ENCODE results near the gene ZC3H18.

Gene ZC3H18

DNA sequence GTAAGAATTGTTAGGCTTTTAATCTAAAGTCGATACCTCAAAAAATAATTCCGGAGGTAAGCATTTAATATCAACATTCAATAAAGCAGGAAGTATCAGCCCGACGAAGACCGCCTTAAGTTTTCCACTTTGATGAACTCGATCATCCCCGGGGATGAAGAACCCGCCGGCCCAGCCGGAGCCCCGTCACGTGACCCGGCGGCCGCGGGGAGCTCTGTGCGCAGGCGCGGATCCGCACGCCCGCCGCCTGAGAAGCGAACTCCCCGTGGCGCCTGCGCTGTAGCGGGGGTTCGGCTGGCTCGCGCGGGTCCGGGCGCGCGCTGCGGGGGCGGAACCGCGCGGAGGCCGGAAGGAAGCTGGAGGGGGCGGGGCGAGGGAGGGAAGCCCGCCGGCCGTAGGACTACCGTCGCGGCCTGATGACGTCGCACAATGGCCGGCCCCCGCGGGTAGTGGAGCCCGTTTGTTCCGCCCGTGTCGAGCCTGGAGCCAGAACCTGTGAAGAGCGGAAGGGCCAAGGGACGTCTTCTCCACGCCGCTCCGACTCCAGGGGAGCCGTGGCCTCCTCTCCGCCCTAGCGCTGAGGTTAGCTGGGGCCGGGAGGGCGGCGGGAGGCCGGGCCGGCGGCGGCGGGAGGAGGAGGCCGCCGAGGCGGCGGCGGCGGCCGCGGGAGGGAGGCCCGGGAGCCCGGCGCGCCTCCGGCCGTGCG, at the start of gene ZC3H18:
ZC3H18 (plus strand) TSS at position 419 of the 706 bp plus-strand sequence. CDS start 6,721 bp downstream, outside the sequence.
- peak; percentile 98 for DNase-seq

DNA sequence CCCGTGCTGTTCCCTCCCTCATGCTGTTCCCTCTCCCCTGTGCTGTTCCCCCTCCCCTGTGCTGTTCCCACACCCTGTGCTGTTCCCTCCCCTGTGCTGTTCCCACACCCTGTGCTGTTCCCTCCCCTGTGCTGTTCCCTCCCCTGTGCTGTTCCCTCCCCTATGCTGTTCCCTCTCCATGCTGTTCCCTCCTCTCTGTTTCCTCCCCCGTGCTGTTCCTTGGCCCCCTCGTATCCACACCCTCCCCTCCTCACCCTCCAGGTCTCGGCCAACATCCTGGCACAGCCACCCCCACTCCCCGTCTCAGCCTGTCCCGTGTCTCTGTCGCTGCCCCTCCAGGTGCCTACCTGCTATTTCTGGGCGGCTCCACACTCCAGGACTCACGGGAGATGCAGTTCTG, 48.5 kb upstream of the ZC3H18 start:
- DNase-seq: no peak

DNA sequence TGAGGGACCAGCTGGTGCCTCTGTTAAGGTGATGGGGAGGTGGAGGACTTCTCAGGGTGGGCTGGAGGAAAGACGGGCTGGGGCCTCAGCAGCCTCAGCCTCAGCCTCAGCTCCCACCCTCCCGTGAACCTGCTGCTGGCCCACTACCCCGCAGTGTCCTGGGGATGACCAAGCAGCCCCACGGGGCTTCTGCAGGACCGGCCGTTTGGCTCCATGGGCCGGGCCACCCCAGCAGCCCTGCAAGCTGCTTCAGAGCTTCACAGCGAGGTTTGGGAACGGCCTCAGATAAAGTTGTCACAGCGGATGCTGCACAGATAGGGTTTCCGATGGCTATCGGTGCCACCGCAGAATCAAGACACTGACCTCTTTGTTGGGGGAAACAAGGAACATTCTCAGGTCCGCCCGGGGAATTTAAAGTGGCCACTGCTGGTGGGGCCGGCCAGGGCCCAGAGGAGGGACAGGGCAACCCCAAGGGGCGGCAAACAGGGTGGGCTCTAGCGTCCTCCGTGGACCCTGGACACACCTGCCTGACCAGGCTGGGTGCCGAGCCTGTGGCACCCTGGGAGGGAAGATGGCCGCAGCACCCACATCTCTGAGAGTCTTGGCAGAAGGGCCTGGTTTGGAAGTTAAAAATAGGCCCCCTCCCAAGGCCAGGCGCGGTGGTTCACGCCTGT, 47.8 kb upstream of the ZC3H18 start:
- DNase-seq: no peak

DNA sequence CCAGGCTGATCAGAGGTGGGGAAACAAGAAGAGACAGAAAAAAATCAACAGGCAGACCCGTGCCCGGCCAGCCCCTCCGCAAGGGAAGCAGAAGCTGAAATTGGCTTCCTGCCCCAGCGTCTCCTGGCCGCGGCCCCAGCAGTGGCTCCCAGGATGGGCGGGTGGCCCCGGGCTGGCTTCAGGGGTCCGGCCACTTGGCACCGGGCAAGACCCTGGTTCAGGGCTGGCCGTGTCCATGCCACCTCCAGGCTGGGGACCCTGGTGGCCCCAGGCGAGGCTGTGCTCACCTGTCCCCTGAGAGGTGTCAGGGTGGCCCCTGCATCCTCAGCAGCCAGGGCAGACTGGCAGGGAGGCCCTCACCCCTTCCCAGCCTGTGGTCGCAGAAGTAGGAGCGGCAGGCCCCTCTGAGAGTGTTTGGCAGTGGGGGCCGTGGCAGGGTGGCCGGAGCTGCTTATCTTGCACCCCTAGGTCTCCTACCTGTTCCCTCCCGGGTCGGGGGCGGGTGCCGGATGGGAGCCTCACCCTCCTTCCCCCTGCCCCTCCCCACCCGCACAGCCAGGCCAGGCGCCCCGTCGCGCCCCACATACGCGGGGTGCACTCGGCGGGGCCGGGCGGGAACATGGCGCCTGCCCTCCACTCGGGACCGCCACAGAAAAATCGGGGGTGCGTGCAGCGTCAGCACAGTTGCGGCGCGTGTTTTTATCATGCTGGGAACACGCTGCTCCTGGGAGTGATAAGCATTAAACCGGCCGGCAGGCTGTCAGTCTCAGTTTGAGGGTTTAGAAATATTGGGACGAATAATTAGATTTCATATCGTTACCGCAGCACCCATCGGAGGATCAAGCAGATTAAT, 46.7 kb upstream of the ZC3H18 start:
- no peak for DNase-seq

DNA sequence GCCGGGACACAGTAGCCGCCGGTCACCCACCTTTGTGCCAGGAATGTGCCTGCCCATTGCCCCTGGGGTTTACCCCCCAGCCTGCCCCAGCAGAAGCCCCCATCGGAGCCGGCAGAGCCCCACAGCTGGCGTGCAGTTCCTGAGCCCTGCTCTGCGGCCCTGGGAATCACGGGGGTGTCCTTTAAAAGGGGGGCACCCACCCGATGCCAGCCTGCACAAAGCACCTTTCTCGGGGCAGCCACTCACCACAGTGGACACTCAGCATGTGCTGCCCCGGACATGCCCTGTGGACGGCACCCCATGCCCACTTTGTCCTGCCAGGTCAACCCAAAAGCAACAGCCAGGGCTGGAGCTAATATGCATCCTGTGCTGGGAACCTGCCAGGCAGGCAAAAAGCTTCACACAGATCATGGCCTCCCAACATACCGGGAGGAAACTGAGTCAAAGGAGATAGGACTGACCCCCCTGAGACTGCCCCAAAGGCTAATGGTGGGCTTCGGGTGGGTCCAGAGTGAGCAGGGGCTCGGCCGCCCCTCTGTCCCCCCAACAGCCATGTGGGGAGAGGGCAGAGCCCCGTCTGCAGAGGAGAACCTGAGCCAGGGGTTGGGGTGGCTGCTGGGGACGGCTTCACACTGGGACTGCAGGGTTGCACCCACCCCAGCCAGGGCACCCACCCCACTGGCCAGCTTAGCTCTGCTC, 45.8 kb upstream of the ZC3H18 start:
- DNase-seq: no peak

DNA sequence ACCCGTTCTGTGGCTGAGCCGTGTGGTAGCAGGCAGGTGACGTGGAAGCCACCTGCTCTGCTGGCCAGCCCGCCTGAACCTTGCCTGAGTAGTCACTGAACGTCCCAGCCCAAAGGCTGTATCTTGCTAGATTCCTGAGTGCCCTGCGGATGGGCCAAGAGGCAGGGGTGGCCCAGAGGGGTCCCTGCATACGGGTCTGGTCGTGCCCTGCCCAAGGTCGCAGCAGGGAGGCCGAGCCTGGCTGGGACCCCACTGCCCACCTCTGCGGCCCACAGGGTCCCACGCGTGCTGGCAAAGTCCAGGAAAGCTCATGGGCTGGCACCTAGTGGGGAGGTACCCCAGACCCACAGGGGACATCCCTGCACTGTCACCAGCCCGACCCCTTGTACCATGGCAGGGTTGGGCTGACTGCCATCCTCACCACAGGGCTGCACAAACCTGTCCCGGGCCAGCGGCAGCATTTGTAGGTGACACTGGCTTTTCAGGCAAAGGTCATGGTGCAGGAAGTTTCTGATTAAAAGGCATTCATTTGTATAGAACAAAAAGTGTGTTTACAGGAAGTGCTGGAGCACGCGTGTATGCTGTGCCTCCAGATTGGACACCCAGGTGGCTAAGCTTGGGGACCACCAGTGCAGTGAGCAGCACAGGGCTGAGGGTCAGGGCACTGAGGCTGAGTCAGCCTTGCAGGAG, 45.1 kb upstream of the ZC3H18 start:
- no peak for DNase-seq

DNA sequence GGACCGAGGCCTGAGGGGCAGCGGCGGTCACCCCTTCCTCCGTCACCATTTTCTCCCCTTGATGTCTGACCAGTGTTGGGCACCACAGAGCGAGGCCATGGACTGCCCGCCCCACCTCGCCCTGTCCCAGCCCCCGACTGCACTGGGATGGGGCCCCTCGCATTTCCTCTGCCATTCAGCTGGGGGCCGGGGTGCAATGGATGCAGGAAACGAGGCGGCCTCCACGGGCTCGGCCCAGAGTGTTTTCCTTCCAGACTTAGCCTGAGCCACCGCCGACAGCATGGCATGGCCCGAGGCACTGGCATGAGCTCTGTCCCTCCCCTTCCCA, 44.6 kb upstream of the ZC3H18 start:
- no peak for DNase-seq

DNA sequence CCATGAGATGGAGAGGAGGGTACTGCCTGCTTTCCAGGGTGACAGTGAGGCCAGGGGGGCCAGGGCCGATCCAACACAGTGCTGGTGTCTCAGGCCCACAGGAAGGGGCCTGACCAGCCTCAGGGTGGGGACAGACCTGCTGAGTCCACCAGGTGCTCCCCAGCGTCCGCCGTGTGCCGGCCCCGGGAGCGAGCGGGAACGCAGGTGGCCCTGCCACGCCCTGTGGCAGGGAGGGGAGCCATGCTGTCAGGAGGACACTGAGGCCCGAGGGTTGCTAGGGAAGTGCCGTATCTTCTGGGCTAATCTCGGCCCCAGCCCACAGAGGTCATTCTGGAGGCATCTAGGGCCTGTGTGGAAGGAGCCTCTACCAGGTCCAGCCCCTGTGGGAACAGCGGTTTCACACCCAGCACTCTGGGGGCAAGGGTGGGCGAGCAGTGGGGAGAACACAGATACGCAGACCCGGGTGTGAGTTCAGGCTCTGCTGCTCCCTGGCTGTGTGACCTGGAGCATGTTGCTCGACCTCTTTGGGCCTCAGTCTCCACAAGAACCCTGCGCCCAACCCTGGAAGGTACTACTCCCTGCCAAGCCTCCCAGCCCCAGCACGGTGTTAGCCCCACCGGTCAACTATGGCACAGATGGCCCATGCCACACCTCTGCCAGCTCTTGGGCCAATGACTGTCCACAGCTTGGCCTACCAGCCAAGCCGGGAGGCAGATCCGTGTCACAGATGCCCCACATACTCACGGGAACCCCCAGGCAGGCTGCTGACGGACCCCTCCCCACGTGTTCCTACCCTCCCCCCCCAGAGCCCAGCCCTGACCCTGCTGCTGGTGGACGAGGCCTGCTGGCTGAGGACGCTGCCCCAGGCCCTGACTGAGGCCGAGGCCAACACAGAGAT, 43.9 kb upstream of the ZC3H18 start:
- DNase-seq: no peak

DNA sequence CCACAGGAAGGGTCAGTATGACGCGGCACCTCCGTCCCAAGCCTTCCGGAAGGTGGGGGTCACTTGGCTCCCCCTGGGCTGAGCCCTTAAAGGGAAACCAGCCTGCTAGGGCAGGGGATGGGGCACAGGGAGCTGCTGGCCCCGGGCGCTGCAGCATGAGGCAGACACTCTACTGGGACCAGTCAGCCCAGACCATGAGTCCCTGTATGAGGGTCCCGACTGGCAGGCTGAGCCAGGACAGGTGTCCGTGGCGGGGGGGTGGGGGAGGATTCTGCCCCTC, 43.4 kb upstream of the ZC3H18 start:
- no peak for DNase-seq

DNA sequence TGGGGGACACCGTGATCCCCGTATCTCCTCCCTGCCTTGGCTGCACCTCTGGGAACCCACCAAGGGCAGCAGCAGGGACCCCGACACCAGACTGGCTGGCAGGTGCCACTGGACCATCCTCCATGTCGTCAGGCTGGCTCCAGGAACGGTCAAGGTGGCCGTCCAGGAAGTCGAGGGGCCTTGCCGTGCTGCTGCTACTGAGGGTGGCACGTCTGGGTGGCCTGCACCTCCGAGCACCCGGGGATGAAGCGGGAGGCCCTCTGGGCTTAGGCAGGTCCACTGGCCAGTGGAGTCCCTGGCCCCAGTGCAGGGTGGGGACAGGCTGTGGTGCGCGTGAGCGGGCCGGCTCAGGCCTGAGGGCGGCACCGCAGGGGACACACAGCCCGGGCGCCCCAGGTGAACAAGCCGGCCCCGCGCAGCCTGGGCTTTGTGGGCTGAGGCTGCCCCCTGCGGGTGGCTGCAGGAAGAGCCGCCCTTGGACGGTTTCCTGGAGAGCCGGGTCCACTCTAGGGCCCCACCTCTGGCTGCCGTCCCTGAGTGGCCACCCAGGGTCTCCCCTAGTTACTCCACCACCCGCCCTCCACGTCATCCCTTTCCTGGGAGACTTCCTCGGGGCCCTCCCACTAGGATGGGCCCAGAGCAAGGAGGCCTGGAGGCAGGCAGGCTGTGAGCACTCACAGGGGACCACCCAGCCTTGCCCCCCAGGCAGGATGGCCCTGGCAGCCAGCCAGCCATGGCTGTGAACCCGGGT, 42.8 kb upstream of the ZC3H18 start:
- peak; percentile 74 for DNase-seq

DNA sequence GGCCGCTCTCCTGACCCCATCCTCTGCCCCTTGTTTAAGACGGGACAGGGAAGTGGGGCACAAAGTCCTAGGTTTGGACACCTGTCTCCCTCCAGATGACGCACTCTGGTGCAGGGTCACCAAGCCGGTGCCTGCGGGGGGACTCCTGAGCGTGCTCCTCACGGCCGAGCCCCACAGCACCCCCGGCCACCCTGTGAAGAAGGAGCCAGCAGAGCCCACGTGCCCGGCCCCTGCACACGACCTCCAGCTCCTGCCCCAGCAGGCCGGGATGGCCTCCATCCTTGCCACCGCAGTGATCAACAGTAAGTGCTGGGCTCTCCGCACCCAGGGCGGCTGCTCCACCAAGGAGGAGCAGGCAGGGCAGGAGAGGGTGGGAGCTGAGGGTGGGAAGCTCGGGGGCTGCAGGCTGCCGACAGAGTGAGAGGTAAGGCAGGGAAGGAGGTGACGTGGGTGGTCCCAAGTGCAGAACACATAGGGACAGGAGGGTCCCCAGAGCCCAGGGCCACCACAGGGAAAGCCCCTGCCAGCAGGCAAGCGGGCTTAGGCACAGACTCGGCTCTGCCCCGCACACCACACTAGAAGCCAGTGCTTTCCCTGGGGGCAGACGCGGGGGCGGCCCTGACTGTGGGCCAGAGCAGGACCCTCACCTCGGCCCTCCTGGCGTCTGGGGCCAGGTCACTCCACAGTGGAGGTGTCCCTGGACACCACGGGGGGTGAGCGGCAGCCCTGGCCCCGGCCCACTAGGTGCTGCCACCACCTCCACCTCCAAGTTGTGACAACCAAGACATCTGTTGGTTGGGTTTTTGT, 42.1 kb upstream of the ZC3H18 start:
- DNase-seq: no peak

DNA sequence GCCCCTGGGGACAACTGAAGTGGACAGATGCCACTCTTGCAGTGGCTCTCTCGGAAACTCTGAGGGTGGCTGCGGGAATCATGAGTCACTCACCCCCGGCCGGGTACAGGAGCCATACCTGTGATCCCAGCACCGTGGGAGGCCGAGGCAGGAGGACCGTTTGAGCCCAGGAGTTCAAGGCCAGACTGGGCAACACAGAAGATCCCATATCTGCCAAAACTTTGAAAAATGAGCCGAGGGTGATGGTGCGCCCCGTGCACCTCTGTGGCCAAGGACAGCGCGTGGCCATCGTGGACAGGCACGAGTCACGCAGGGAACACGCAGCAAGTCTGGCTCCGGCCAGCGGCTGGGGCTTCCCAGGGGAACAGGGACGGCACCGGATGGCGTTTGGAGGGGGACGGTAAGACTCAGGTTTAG, 41.3 kb upstream of the ZC3H18 start:
- DNase-seq: no peak

DNA sequence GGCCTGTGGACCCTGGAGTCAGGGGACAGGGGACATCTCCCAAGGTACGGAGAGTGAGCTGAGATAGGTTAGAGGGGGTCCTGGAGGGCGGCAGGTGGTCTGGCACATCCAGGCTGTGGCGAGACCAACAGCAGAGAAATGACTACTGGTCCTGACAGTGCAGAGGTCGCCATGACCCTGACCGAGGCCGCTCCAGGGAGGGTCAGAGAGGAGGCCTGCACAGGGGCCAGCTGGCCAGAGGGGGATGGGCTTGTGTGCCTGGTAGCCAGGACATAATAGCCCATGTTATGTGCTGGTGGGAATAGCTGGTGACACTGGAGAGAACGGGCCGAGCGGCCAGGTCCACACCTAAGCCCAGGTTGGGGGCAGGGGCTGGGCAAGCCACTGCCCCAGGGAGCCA, 40.6 kb upstream of the ZC3H18 start:
- DNase-seq: no peak

DNA sequence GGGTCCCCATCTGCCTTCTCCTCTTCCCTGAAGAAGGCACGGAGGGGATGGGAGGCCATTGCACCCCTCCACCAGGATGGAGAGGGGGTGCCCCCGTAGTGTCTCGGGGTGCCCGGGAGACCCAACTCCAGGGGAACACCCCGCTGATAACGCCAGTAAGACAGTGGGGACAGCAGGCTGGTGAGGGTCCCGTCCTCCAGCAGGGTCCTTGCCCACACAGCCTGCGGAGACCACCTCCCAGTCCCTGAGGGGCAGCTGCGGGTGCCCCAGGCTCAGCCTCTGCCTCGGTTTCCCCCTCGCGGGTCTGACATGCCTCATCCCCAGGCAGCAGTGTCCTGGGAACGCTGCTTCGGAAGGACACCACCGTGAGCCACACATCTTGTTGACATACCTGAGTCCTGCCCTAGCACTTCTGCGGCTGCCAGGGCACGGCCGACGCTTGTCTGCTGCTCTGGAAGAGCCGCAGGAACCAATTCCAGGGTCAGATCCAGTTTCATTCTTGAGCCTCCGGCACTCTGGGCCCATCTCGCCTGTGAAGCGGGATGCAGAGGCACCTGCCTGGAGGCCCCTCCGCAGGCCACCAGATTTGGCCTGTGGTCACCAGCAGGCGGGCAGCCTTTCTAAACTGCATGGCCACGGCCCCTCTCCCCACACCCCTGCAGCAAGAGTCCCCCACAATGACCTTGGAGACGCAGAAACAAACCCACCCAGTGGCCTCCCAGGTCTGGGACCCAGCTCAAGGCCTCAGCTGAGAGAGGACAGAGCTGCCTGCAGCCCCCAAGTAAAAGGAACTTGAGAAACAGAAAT, 39.9 kb upstream of the ZC3H18 start:
- no peak for DNase-seq

DNA sequence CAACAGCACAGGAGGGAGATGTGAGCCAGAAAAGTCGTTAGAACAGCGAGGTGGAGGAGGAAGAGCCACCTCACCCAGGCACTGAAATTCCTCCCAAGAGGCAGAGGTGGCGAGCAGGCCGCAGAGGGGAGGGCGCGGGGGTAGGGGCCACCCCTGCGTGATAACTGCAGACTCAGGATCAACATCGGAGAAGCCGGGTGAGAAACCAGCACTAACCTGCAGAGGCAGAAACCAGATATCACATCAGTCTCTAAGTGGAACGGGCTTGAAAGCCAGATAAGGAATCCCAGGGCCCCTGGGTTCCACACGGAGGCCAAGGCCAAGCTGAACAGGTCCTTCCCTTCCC, 39.4 kb upstream of the ZC3H18 start:
- DNase-seq: no peak

DNA sequence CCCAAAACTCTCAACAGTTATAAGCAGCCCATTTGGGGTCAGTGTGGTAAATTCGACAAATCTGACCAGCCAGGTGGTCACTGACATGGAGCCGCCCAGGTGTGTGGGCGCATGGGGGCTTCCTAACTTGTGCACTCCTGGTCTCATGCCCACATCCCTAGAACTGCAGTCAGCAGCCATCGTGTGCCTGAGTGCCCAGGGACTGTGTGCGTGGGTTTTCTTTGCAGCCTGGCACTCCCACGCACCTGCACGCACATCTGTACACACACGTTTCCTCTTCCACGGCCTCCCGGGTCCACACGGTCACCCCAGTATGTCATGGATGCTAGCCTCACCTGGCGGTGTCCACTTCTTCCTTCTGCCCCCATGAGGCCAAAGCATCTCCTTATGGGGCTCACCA, 38.9 kb upstream of the ZC3H18 start:
- no peak for DNase-seq

DNA sequence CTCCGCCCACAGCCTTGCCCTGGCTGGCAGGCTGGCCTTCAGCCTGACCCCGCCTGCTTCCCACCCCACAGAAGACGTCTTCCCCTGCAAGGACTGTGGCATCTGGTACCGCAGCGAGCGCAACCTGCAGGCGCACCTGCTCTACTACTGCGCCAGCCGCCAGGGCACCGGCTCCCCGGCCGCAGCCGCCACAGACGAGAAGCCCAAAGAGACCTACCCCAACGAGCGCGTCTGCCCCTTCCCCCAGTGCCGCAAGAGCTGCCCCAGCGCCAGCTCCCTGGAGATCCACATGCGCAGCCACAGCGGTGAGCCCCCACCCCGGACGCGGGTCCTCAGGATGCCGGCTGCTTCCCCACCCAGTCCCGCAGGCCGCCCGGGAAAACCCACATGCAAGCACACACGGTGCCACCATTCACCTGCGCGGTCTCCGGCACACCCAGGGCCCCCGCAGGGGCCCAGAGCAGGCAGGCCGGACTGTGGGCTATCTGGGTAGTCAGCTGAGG, 38.2 kb upstream of the ZC3H18 start:
- no peak for DNase-seq

DNA sequence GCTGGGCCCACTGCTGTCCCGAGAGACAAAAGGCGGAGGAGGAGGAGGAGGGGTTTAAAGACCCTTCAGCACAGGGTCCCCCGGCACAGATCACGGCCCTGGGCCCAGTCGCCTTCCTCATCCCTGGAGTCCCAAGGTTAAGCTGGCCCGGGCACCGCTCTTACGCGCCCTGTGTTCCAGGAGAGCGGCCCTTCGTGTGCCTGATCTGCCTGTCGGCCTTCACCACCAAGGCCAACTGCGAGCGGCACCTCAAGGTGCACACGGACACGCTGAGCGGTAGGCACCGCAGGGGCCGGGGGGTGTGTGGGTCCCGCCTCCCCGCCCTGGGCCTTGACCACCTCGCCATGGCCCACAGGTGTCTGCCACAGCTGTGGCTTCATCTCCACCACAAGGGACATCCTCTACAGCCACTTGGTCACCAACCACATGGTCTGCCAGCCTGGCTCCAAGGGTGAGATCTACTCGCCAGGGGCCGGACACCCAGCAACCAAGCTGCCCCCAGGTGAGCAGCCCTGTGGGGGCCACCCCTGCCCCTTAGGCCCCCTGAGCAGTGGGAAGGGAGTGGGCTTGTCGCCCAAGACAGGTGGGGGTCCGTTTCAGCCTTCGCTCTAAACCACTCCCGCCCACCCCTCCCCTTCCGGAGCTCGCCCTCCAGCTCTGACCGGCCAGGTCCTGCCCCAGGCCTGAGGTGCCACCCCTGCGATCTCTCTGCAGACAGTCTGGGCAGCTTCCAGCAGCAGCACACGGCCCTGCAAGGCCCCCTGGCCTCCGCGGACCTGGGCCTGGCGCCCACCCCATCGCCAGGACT, 37.6 kb upstream of the ZC3H18 start:
- DNase-seq: no peak

All from activated CD4-positive, CD25-positive, alpha-beta regulatory T cell treated with anti-CD3 and anti-CD28 coated beads, Interleukin-2, amount 50 U/mL, for 72 hours (primary cell).